ENCODE data around the gene PLXDC2. TPM values are rescaled to one million over a fixed set of nuclear protein-coding genes. Genes with fewer than 3 reads are reported as not detected.

The PLXDC2 gene
- total and polyA plus RNA-seq, 2 donors from 2014 or later, result 11.9 to 42.1 TPM

DNA sequence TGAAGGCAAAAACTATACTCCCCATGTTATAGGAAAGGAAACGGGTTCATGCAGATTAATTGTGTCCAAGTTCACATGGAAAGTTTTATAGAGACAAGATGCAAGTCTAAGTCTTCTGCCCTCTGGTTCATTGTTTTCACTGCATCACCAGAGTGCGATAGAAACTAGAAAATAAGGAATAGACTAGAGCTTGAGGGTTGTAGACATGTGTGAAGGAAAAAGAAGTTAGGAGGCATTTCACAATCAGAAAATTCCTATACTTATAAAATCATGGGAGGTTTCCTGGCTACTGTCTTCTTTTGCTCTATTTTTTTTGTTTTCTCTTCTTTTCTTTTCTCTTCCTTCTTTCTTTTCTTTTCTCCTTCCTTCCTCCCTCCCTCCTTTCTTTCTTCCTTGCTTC is 329.8 kb downstream of the PLXDC2 start:
- no peaks in the 10 kb centered on the region for H3K4me1 ChIP-seq (ENCODE audit: control insufficient read depth in 2 of 3, insufficient read depth in 2 of 3, low read depth in 1 of 3, low read length in 3 of 3)
- H3K36me3 ChIP-seq (ENCODE audit: control insufficient read depth in 2 of 3, insufficient read depth in 3 of 3, low read length in 3 of 3), result peaks cover 0 to 5% (median 0%) of the 10 kb centered on the region in 3 donors
- intact Hi-C loops (cut with DNase I), result no loop called here
- no peak overlapping the region for H3K27ac ChIP-seq (ENCODE audit: low read depth in 2 of 2, low read length in 2 of 2)
- H3K9me3 ChIP-seq (ENCODE audit: control insufficient read depth in 2 of 3, insufficient read depth in 1 of 3, low read length in 3 of 3), result no peaks in the 10 kb centered on the region
- TF ChIP-seq, protein P1, sequence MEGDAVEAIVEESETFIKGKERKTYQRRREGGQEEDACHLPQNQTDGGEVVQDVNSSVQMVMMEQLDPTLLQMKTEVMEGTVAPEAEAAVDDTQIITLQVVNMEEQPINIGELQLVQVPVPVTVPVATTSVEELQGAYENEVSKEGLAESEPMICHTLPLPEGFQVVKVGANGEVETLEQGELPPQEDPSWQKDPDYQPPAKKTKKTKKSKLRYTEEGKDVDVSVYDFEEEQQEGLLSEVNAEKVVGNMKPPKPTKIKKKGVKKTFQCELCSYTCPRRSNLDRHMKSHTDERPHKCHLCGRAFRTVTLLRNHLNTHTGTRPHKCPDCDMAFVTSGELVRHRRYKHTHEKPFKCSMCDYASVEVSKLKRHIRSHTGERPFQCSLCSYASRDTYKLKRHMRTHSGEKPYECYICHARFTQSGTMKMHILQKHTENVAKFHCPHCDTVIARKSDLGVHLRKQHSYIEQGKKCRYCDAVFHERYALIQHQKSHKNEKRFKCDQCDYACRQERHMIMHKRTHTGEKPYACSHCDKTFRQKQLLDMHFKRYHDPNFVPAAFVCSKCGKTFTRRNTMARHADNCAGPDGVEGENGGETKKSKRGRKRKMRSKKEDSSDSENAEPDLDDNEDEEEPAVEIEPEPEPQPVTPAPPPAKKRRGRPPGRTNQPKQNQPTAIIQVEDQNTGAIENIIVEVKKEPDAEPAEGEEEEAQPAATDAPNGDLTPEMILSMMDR (IDR thresholded peaks at IDR 0.05; ENCODE audit: borderline replicate concordance, extremely low read depth, insufficient read depth), result no peak
- no peak overlapping the region for H3K4me3 ChIP-seq (ENCODE audit: low read length in 3 of 3)
- H3K9ac ChIP-seq (ENCODE audit: low read length in 3 of 3), result no peak overlapping the region
- FAIRE-seq (no peak), DNase-seq (no peak)
- no peaks in the 10 kb centered on the region for H3K27me3 ChIP-seq (ENCODE audit: control insufficient read depth, insufficient read depth, low read length)

DNA sequence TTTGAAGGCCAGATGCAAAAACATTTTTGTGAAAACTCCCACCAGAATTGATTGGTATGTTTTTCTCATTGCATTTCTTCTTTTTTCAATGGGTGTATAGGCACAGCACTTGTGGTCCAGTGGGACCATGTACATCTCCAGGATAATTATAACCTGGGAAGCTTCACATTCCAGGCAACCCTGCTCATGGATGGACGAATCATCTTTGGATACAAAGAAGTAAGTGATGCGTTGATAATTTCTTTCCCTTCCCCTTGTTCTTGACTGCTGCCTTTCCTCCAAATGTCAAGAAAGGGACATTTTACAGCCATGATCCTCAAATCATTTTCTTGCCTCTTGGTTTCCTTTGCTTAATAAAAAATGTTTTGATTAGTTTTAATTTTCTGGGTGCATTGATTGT is 331.5 kb downstream of the PLXDC2 start:
- Histone ChIP-seq H3K36me3 (ENCODE audit: control insufficient read depth in 2 of 3, insufficient read depth in 3 of 3, low read length in 3 of 3) (peaks cover 0 to 5% (median 0%) of the 10 kb centered on the region in 3 donors), H3K4me3 (ENCODE audit: low read length in 3 of 3) (no peak overlapping the region), H3K9ac (ENCODE audit: low read length in 3 of 3) (no peak overlapping the region), H3K27me3 (ENCODE audit: control insufficient read depth, insufficient read depth, low read length) (no peaks in the 10 kb centered on the region), H3K27ac (ENCODE audit: low read depth in 2 of 2, low read length in 2 of 2) (no peak overlapping the region), H3K9me3 (ENCODE audit: control insufficient read depth in 2 of 3, insufficient read depth in 1 of 3, low read length in 3 of 3) (no peaks in the 10 kb centered on the region), H3K4me1 (ENCODE audit: control insufficient read depth in 2 of 3, insufficient read depth in 2 of 3, low read depth in 1 of 3, low read length in 3 of 3) (no peaks in the 10 kb centered on the region)
- no peak for DNase-seq
- FAIRE-seq, result no peak
- TF ChIP-seq, protein P1 (IDR thresholded peaks at IDR 0.05; ENCODE audit: borderline replicate concordance, extremely low read depth, insufficient read depth), result no peak
- intact Hi-C loops (cut with DNase I), result no loop called here

- TF ChIP-seq, protein P1 (IDR thresholded peaks at IDR 0.05; ENCODE audit: borderline replicate concordance, extremely low read depth, insufficient read depth), result no peak
- Histone ChIP-seq H3K4me1 (ENCODE audit: control insufficient read depth in 2 of 3, insufficient read depth in 2 of 3, low read depth in 1 of 3, low read length in 3 of 3) (no peaks in the 10 kb centered on the region), H3K36me3 (ENCODE audit: control insufficient read depth in 2 of 3, insufficient read depth in 3 of 3, low read length in 3 of 3) (no peaks in the 10 kb centered on the region), H3K9me3 (ENCODE audit: control insufficient read depth in 2 of 3, insufficient read depth in 1 of 3, low read length in 3 of 3) (no peaks in the 10 kb centered on the region), H3K27me3 (ENCODE audit: control insufficient read depth, insufficient read depth, low read length) (no peaks in the 10 kb centered on the region), H3K27ac (ENCODE audit: low read depth in 2 of 2, low read length in 2 of 2) (no peak overlapping the region), H3K9ac (ENCODE audit: low read length in 3 of 3) (no peak overlapping the region), H3K4me3 (ENCODE audit: low read length in 3 of 3) (no peak overlapping the region)
- FAIRE-seq (no peak), DNase-seq (no peak)
- intact Hi-C loops (cut with DNase I), result no loop called here
Observed at GRCh38 chr10:20156511-20156910, 340.3 kb downstream of the PLXDC2 start.

DNA sequence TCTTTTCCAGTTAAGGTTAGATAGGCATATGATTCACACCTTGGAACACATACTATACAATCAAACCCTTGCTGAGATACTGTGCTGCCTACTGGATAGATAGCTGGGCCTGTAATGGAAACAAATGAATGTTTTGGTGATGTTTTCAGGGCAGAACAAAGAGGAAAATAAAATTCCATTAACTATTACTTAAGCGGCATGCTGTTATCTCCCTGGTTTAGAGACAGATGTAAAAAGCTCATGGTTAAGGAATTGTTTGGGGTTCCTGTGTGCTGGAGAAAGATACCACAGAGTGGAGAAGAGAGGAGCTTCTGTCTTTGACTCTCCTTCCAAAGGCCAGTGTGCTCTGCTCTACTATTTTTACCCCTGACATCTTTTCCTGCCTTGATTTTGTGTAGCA is 341.1 kb downstream of the PLXDC2 start:
- Histone ChIP-seq H3K4me3 (ENCODE audit: low read length in 3 of 3) (no peak overlapping the region), H3K9me3 (ENCODE audit: control insufficient read depth in 2 of 3, insufficient read depth in 1 of 3, low read length in 3 of 3) (no peaks in the 10 kb centered on the region), H3K27me3 (ENCODE audit: control insufficient read depth, insufficient read depth, low read length) (no peaks in the 10 kb centered on the region), H3K36me3 (ENCODE audit: control insufficient read depth in 2 of 3, insufficient read depth in 3 of 3, low read length in 3 of 3) (no peaks in the 10 kb centered on the region), H3K4me1 (ENCODE audit: control insufficient read depth in 2 of 3, insufficient read depth in 2 of 3, low read depth in 1 of 3, low read length in 3 of 3) (no peaks in the 10 kb centered on the region), H3K27ac (ENCODE audit: low read depth in 2 of 2, low read length in 2 of 2) (no peak overlapping the region), H3K9ac (ENCODE audit: low read length in 3 of 3) (no peak overlapping the region)
- FAIRE-seq (no peak), DNase-seq (no peak)
- intact Hi-C loops (cut with DNase I), result no loop called here
- TF ChIP-seq, protein P1 (IDR thresholded peaks at IDR 0.05; ENCODE audit: borderline replicate concordance, extremely low read depth, insufficient read depth), result no peak

All from kidney (tissue), 14 donors.